ENCODE data around the gene NYNRIN. TPM values are rescaled to one million over a fixed set of nuclear protein-coding genes. Genes with fewer than 3 reads are reported as not detected.
A peak's percentile ranks its signal among the peaks of the same experiment; 100 is the strongest.

Gene NYNRIN
- polyA plus RNA-seq (2013, experiment 1 of 2): 13.6 TPM
- 12.7 TPM for polyA plus RNA-seq (2013, experiment 2 of 2)

DNA sequence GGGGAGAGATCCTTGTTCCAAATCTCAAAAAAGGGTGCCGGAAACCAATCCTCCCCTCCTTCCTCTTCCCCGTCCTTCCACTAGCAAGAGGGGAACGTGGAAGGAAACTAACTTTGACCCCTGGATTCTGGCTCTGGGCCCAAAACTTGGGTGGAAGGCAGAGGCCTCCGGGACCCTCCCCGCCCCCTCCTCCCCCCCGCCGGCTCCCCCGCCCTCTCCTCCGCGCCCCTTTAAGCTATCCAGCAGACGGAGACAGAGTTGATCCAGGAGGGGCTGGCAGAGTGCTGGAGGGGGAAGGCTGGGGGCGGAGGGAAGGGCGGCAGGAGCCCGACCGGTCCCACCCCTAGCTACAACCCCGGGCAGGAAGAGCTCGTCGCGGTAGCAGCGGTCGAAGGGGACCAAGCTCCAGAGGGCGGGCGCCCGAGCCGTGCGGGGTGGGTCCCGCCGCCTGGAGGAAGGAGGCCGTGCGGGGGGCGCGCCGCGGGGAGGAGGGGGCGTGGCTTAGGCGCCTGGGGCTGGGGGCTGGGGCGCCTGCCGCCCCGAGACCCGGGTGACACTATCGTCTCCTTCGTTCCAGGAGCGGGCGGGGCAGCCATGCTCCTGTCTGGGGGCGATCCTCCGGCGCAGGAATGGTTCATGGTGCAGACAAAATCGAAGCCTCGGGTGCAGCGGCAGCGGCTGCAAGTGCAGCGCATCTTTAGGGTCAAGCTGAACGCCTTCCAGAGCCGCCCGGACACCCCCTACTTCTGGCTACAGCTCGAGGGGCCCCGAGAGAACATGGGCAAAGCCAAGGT, at the start of gene NYNRIN:
NYNRIN (plus strand) TSS at position 351 of the 794 bp plus-strand sequence; CDS start at position 595, 244 bp downstream.
- Histone ChIP-seq H3K4me2 (ENCODE audit: low read length, poor library complexity, severe bottlenecking) (peak within 1 kb of the TSS; percentile 96), H2AK5ac (ENCODE audit: low read length, severe bottlenecking) (peak within 1 kb of the TSS; percentile 27), H3K18ac (ENCODE audit: low read depth in 1 of 2, low read length in 2 of 2) (peak within 1 kb of the TSS; percentile 90 to 93), H2BK12ac (ENCODE audit: low read length in 2 of 2) (peak within 1 kb of the TSS; percentile 38 to 93), H3K36me3 (ENCODE audit: control insufficient read depth in 1 of 2, insufficient read depth in 2 of 2, low read depth in 1 of 2, low read length in 2 of 2) (no peaks in the 10 kb centered on the region), H3K27me3 (ENCODE audit: control insufficient read depth in 1 of 2, insufficient read depth in 1 of 2, low read length in 2 of 2) (no peaks in the 10 kb centered on the region), H3K79me1 (replicated peaks; ENCODE audit: low read length, poor library complexity, severe bottlenecking) (peaks cover 10% of the 10 kb centered on the region), H2AFZ (ENCODE audit: low read depth, low read length) (peak within 1 kb of the TSS; percentile 51), H3K4ac (ENCODE audit: low read depth in 1 of 2, low read length in 2 of 2) (peak within 1 kb of the TSS; percentile 78 to 85), H3K23ac (ENCODE audit: low read length in 2 of 2) (peak within 1 kb of the TSS in 1 of 2 experiments; percentile 90), H3K9me3 (ENCODE audit: control insufficient read depth, low read length) (no peaks in the 10 kb centered on the region), H4K91ac (ENCODE audit: low read length) (peak within 1 kb of the TSS; percentile 84), H2BK120ac (ENCODE audit: low read depth, low read length) (peak within 1 kb of the TSS; percentile 74), H3K4me3 (ENCODE audit: insufficient read depth in 1 of 2, low read depth in 1 of 2, low read length in 2 of 2) (peak within 1 kb of the TSS; percentile 73 to 82), H2BK15ac (ENCODE audit: low read depth, poor library complexity, severe bottlenecking) (no peak within 1 kb of the TSS), H3K27ac (ENCODE audit: low read length, poor library complexity, severe bottlenecking) (no peak within 1 kb of the TSS), H3K14ac (ENCODE audit: low read length in 2 of 2) (peak within 1 kb of the TSS; percentile 38 to 99), H2BK5ac (ENCODE audit: low read depth, low read length, poor library complexity, severe bottlenecking) (no peak within 1 kb of the TSS), H4K8ac (ENCODE audit: low read length) (peak within 1 kb of the TSS; percentile 85), H3K4me1 (ENCODE audit: control insufficient read depth, insufficient read depth, low read depth, low read length) (peaks cover 22% of the 10 kb centered on the region), H3K9ac (ENCODE audit: low read length) (peak within 1 kb of the TSS; percentile 78)
- peak; percentile 50 for DNase-seq
- WGBS: 0% methylated on average over 39 of the region's 57 CpGs

GRCh38 chr14:24349742-24350141, 49.1 kb upstream of the NYNRIN start:
- H3K9ac ChIP-seq (ENCODE audit: low read length): no peak overlapping the region
- no peak overlapping the region for H2AFZ ChIP-seq (ENCODE audit: low read depth, low read length)
- no peak overlapping the region for H2AK5ac ChIP-seq (ENCODE audit: low read length, severe bottlenecking)
- no peak overlapping the region for H4K8ac ChIP-seq (ENCODE audit: low read length)
- no peak overlapping the region for H2BK120ac ChIP-seq (ENCODE audit: low read depth, low read length)
- no peaks in the 10 kb centered on the region for H3K4me1 ChIP-seq (ENCODE audit: control insufficient read depth, insufficient read depth, low read depth, low read length)
- no peaks in the 10 kb centered on the region for H3K9me3 ChIP-seq (ENCODE audit: control insufficient read depth, low read length)
- DNase-seq: no peak
- H3K27ac ChIP-seq (ENCODE audit: low read length, poor library complexity, severe bottlenecking): no peak overlapping the region
- H4K91ac ChIP-seq (ENCODE audit: low read length): no peak overlapping the region
- H3K4me3 ChIP-seq (ENCODE audit: insufficient read depth in 1 of 2, low read depth in 1 of 2, low read length in 2 of 2): no peak overlapping the region
- H3K36me3 ChIP-seq (ENCODE audit: control insufficient read depth in 1 of 2, insufficient read depth in 2 of 2, low read depth in 1 of 2, low read length in 2 of 2): no peaks in the 10 kb centered on the region
- H2BK15ac ChIP-seq (ENCODE audit: low read depth, poor library complexity, severe bottlenecking): no peak overlapping the region
- H3K14ac ChIP-seq (ENCODE audit: low read length in 2 of 2): no peak overlapping the region
- H3K18ac ChIP-seq (ENCODE audit: low read depth in 1 of 2, low read length in 2 of 2): no peak overlapping the region
- H3K79me1 ChIP-seq (replicated peaks; ENCODE audit: low read length, poor library complexity, severe bottlenecking): no peaks in the 10 kb centered on the region
- H2BK5ac ChIP-seq (ENCODE audit: low read depth, low read length, poor library complexity, severe bottlenecking): no peak overlapping the region
- no peak overlapping the region for H3K23ac ChIP-seq (ENCODE audit: low read length in 2 of 2)
- 63% methylated on average over 5 of the region's 5 CpGs for WGBS
- H3K4me2 ChIP-seq (ENCODE audit: low read length, poor library complexity, severe bottlenecking): no peak overlapping the region
- no peak overlapping the region for H3K4ac ChIP-seq (ENCODE audit: low read depth in 1 of 2, low read length in 2 of 2)
- H3K27me3 ChIP-seq (ENCODE audit: control insufficient read depth in 1 of 2, insufficient read depth in 1 of 2, low read length in 2 of 2): peaks cover 0 to 61% of the 10 kb centered on the region in 2 experiments
- no peak overlapping the region for H2BK12ac ChIP-seq (ENCODE audit: low read length in 2 of 2)

DNA sequence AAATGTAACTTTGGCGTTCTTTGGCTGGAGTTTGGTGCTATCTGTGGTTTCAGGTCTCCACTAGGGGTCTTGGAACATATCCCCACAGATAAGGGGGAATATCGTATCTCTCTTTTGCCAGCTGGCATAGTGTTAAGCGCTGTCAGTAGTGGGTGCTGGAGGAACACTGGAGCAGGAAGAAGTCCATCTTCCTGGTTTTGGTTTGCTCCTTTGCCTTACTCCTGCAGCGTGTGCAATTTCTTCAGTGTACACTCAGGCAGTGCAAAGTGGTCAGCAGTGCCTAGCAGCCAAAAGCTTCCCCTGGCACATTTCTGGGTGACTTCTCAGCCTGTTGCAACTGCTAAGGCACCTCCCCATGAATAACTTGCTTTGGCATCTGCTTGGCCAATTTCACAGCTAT, 47.3 kb upstream of the NYNRIN start:
- H2BK15ac ChIP-seq (ENCODE audit: low read depth, poor library complexity, severe bottlenecking): no peak overlapping the region
- H3K4me2 ChIP-seq (ENCODE audit: low read length, poor library complexity, severe bottlenecking): no peak overlapping the region
- no peak overlapping the region for H3K23ac ChIP-seq (ENCODE audit: low read length in 2 of 2)
- H3K27ac ChIP-seq (ENCODE audit: low read length, poor library complexity, severe bottlenecking): no peak overlapping the region
- H2BK5ac ChIP-seq (ENCODE audit: low read depth, low read length, poor library complexity, severe bottlenecking): no peak overlapping the region
- no peak overlapping the region for H3K4me3 ChIP-seq (ENCODE audit: insufficient read depth in 1 of 2, low read depth in 1 of 2, low read length in 2 of 2)
- H3K18ac ChIP-seq (ENCODE audit: low read depth in 1 of 2, low read length in 2 of 2): no peak overlapping the region
- H3K27me3 ChIP-seq (ENCODE audit: control insufficient read depth in 1 of 2, insufficient read depth in 1 of 2, low read length in 2 of 2): peaks cover 0 to 52% of the 10 kb centered on the region in 2 experiments
- WGBS: 44% methylated on average over 4 of the region's 4 CpGs
- no peak overlapping the region for H3K14ac ChIP-seq (ENCODE audit: low read length in 2 of 2)
- H2AK5ac ChIP-seq (ENCODE audit: low read length, severe bottlenecking): no peak overlapping the region
- H3K4me1 ChIP-seq (ENCODE audit: control insufficient read depth, insufficient read depth, low read depth, low read length): no peaks in the 10 kb centered on the region
- H4K91ac ChIP-seq (ENCODE audit: low read length): no peak overlapping the region
- H3K9me3 ChIP-seq (ENCODE audit: control insufficient read depth, low read length): no peaks in the 10 kb centered on the region
- no peaks in the 10 kb centered on the region for H3K79me1 ChIP-seq (replicated peaks; ENCODE audit: low read length, poor library complexity, severe bottlenecking)
- peak overlapping the region; percentile 19 for H3K9ac ChIP-seq (ENCODE audit: low read length)
- H3K4ac ChIP-seq (ENCODE audit: low read depth in 1 of 2, low read length in 2 of 2): no peak overlapping the region
- H3K36me3 ChIP-seq (ENCODE audit: control insufficient read depth in 1 of 2, insufficient read depth in 2 of 2, low read depth in 1 of 2, low read length in 2 of 2): no peaks in the 10 kb centered on the region
- H2AFZ ChIP-seq (ENCODE audit: low read depth, low read length): no peak overlapping the region
- peak overlapping the region; percentile 67 for H4K8ac ChIP-seq (ENCODE audit: low read length)
- H2BK120ac ChIP-seq (ENCODE audit: low read depth, low read length): no peak overlapping the region
- peak; percentile 56 for DNase-seq
- H2BK12ac ChIP-seq (ENCODE audit: low read length in 2 of 2): no peak overlapping the region
